HEK293T (cell line): ENCODE data around the gene SNRPE.

Source experiments
- CTCF ChIA-PET: fragments of 350-600 bp; formaldehyde crosslinking; extraction: SDS; loops from one replicate; lab custom pipeline; 2021; ENCODE audit warnings: antibody characterized with exemption, inconsistent platforms; lab: Yijun Ruan, JAX
- POLR2A ChIA-PET: fragments of 350-600 bp; formaldehyde crosslinking; extraction: SDS; loops from one replicate; lab custom pipeline; 2020; ENCODE audit warnings: antibody characterized with exemption, inconsistent platforms; lab: Yijun Ruan, JAX
- DNase-seq: peaks from one replicate; pipeline ENCODE4 v3.0.0; 2012; ENCODE audit warnings: mixed read lengths; ENCODE audit errors: extremely low spot score
- ARNT ChIP-seq: fragments of 450-650 bp; IDR thresholded peaks from 2 replicates; pipeline ENCODE4 v1.6.1; 2017; ENCODE audit warnings: mild to moderate bottlenecking
- BHLHE40 ChIP-seq: fragments of 450-650 bp; IDR thresholded peaks from 2 replicates; pipeline ENCODE4 v1.6.1; 2016; ENCODE audit warnings: mild to moderate bottlenecking, moderate library complexity, borderline replicate concordance
- CTBP1 ChIP-seq: fragments of 450-650 bp; IDR thresholded peaks from 2 replicates; pipeline ENCODE4 v1.6.1; 2016; ENCODE audit warnings: borderline replicate concordance
- ELF4 ChIP-seq: fragments of 450-650 bp; IDR thresholded peaks from 2 replicates; pipeline ENCODE4 v1.6.1; 2017; ENCODE audit warnings: antibody characterized with exemption
- FOXA1 ChIP-seq: fragments of 450-650 bp; IDR thresholded peaks from 2 replicates; pipeline ENCODE4 v1.6.1; 2016; ENCODE audit warnings: mild to moderate bottlenecking
- FOXK2 ChIP-seq: fragments of 450-650 bp; IDR thresholded peaks from 2 replicates; pipeline ENCODE4 v1.6.1; 2016; ENCODE audit warnings: mild to moderate bottlenecking
- FOXM1 ChIP-seq: fragments of 450-650 bp; IDR thresholded peaks from 2 replicates; pipeline ENCODE4 v1.6.1; 2017; ENCODE audit warnings: mild to moderate bottlenecking, borderline replicate concordance
- HDGF ChIP-seq: fragments of 450-650 bp; IDR thresholded peaks from 2 replicates; pipeline ENCODE4 v1.6.1; 2017; ENCODE audit warnings: antibody characterized with exemption, borderline replicate concordance
- L3MBTL2 ChIP-seq: fragments of 450-650 bp; conservative IDR thresholded peaks from 2 replicates; pipeline ENCODE4 v1.6.1; 2016; ENCODE audit warnings: mild to moderate bottlenecking
- LEF1 ChIP-seq: fragments of 450-650 bp; IDR thresholded peaks from 2 replicates; pipeline ENCODE4 v1.6.1; 2017; ENCODE audit warnings: mild to moderate bottlenecking, borderline replicate concordance
- NFRKB ChIP-seq: fragments of 450-650 bp; IDR thresholded peaks from 2 replicates; pipeline ENCODE4 v1.6.1; 2016; ENCODE audit warnings: mild to moderate bottlenecking, moderate library complexity
- SP1 ChIP-seq: fragments of 450-650 bp; IDR thresholded peaks from 2 replicates; pipeline ENCODE4 v1.6.1; 2017
- SUZ12 ChIP-seq: fragments of 450-650 bp; IDR thresholded peaks from 2 replicates; pipeline ENCODE4 v1.6.1; 2016; ENCODE audit warnings: mild to moderate bottlenecking
- TARDBP ChIP-seq: fragments of 450-650 bp; IDR thresholded peaks from 2 replicates; pipeline ENCODE4 v1.6.1; 2016
- ZNF384 ChIP-seq: fragments of 450-650 bp; IDR thresholded peaks from 2 replicates; pipeline ENCODE4 v1.6.1; 2016
- TF ChIP-seq, protein P1 (sequence below): fragments of 450-650 bp; IDR thresholded peaks from 2 replicates; pipeline ENCODE4 v1.6.1; 2016

SNRPE gene

DNA sequence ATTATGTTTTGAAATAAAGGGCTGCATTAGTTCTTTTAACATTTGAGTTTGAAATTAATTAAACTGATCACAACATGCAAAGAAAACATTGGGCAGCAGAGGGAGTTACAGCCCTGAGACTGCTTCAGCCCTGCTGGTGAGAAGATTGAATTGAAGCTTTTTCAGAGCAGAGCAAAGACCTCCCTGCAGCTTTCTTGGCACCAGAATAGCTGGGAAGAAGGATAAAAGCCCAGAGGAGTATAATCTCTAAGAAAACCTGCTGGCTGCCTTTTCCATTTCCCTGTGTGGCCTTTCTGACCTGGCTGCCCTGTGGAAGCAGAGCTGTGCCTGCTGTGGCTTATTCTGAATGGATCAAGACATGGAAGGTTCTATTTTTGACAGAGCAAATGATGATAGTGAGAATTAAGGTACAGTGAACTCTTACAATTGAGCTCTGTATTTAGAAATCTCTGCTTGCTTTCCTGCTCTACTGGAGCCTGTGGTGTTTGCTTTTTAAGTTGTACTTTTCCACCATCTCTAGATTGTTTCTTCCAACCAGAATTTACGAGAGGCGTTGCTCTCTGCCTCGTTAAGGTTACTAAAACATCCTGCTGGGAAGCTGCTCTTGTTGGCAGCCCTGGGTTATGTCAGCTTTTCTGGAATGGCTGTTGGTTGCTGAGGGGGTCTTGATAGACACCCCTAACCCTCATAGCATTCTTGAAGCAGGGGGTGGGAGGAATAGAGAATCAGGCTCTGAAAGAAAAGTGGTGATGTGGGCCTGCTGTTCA, 9.9 kb downstream of the SNRPE start:
- TF ChIP-seq CTBP1 (no peak), SP1 (no peak), FOXK2 (no peak), L3MBTL2 (no peak), SUZ12 (no peak), ZNF384 (no peak), TARDBP (no peak), FOXM1 (no peak), BHLHE40 (no peak), NFRKB (no peak), ELF4 (no peak), FOXA1 (no peak), LEF1 (no peak), ARNT (no peak), HDGF (no peak)
- TF ChIP-seq, protein P1, sequence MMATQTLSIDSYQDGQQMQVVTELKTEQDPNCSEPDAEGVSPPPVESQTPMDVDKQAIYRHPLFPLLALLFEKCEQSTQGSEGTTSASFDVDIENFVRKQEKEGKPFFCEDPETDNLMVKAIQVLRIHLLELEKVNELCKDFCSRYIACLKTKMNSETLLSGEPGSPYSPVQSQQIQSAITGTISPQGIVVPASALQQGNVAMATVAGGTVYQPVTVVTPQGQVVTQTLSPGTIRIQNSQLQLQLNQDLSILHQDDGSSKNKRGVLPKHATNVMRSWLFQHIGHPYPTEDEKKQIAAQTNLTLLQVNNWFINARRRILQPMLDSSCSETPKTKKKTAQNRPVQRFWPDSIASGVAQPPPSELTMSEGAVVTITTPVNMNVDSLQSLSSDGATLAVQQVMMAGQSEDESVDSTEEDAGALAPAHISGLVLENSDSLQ: no peak
- ChIA-PET CTCF (interaction anchor here (0.8 to 4.4 kb wide), 2 partner anchors 13 to 257 kb away, joined by 4 to 27 read pairs; no protein-coding TSS in a partner anchor), POLR2A (interaction anchor here (0.6 to 1.2 kb wide), 2 partner anchors 171 to 207 kb away, joined by 3 read pairs; no protein-coding TSS in a partner anchor)
- peak; percentile 81 for DNase-seq

DNA sequence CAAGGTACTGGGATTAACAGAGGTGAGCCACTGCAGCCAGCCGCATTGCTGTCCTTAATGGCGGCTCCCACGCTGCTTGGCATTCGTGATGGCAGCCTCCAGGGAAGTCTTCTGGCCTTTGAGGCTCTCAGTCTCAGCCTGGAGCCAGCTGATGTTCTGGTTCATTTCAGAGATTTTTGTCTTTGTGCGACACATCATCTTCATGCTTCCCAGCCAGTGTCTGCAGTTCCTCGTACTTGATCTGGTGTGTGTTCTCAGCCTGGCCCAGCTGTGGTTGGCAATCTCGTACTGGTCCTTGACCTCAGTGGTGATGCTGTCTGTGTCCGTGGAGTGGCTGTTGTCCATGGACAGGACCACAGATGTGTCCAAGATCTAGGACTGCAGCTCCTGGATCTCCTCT, 11.7 kb downstream of the SNRPE start:
- ChIA-PET POLR2A (interaction anchor here (0.7 kb wide), 1 partner anchor 256 kb away, joined by 5 read pairs; no protein-coding TSS in a partner anchor), CTCF (interaction anchor here (0.7 to 4.4 kb wide), 2 partner anchors 12 to 255 kb away, joined by 3 to 27 read pairs; partner anchors contain the start of gene SNRPE)
- TF ChIP-seq, protein P1: no peak
- TF ChIP-seq ZNF384 (no peak), ELF4 (no peak), FOXM1 (no peak), HDGF (no peak), ARNT (no peak), BHLHE40 (no peak), FOXA1 (no peak), SUZ12 (no peak), FOXK2 (no peak), L3MBTL2 (no peak), NFRKB (no peak)
- DNase-seq: no peak

DNA sequence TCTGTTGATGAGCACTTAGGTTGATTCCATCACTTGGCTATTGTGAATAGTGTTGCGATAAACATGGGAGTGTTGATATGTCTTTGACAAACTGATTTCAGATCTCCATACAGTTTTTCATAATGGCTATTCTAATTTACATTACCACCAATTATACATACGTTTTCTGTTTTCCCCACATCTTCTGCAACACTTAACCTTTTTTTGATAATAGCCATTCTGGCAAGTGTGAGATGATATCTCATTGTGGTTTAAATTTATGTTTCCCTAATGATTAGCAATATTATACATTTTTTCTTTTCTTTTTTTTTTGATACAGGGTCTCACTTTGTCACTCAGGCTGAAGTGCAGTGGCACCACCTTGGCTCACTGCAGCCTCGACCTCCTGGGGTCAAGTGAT, 17.0 kb downstream of the SNRPE start:
- TF ChIP-seq TARDBP (no peak), BHLHE40 (no peak), CTBP1 (no peak), LEF1 (no peak), SUZ12 (no peak), SP1 (no peak), FOXM1 (no peak), NFRKB (no peak), FOXK2 (no peak), L3MBTL2 (no peak), HDGF (no peak), ELF4 (no peak), ZNF384 (no peak), FOXA1 (no peak), ARNT (no peak)
- TF ChIP-seq, protein P1: no peak
- ChIA-PET POLR2A (no interaction called here), CTCF (no interaction called here)
- DNase-seq: no peak

DNA sequence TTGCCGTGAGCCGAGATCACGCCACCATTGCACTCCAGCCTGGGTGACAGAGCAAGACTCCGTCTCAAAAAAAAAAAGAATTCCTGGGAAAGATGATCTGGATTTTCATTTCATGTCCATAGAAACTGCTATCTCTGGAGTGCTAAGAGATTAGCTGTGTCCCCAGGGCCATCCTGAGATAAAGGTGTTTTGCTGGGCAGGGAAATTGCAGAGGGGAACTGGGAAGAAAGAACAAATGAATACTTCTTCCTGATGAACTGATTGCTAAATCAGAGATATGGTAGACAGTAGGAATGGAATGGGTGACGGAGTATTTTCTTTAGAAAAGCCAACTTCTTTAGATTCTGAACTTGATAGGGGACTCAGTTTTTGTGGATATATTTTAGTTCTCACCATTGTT, 19.2 kb downstream of the SNRPE start:
- ChIA-PET CTCF (interaction anchor here (0.6 kb wide), 1 partner anchor 267 kb away, joined by 4 read pairs; no protein-coding TSS in a partner anchor), POLR2A (interaction anchor here (0.6 kb wide), 1 partner anchor 161 kb away, joined by 4 read pairs; no protein-coding TSS in a partner anchor)
- DNase-seq: no peak
- no peak for TF ChIP-seq L3MBTL2
- TF ChIP-seq SUZ12: no peak
- no peak for TF ChIP-seq NFRKB
- no peak for TF ChIP-seq LEF1
- TF ChIP-seq, protein P1: no peak
- TF ChIP-seq TARDBP: no peak

DNA sequence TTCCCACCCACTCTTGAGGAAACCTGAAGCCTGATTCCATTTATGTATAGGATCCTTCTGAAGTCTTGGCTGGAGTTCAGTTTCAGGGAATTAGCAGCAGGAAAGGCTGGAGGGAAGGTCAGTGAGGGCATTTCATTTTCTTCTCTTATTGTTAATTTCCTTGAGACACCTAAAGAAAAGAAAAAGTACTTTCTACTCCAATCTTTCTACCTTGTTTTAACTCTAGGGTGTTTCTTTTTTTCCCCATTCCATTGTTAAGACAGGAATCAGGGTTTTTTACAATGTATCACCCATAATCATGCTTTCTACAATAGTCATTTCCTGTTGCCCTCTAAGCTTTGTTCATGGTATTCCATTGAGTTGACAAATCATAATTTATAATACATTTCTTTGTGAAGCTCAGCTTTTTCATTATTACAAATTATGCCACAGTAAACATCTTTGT, 27.4 kb downstream of the SNRPE start:
- TF ChIP-seq HDGF (no peak), LEF1 (no peak), TARDBP (no peak), SUZ12 (no peak), CTBP1 (no peak), FOXM1 (no peak), ELF4 (no peak), BHLHE40 (no peak), ARNT (no peak), ZNF384 (no peak), FOXA1 (no peak), L3MBTL2 (no peak), FOXK2 (no peak), NFRKB (no peak), SP1 (no peak)
- TF ChIP-seq, protein P1: no peak
- ChIA-PET CTCF (no interaction called here), POLR2A (no interaction called here)
- no peak for DNase-seq
